Lung microvascular endothelial cell (primary cell): Measurements from ENCODE around the gene CHST12. TPM values are rescaled to one million over a fixed set of nuclear protein-coding genes. Genes with fewer than 3 reads are reported as not detected.
"Not testable (repeated sequence)": the region's sequence is repeated elsewhere in the genome, so short reads cannot be mapped to it uniquely, and the experiment has no call there.

ENCODE experiments used
- DNase-seq, 2 donors: peaks; one replicate each; pipeline versions ENCODE4 v3.0.0 to v3.0.0-alpha.2; 2010; ENCODE audit warnings: low read depth in 2 of 2
- total RNA-seq: library from RNA; depleted of rRNA; stranded (reverse); fragments of >200 nt; gene quantifications from 2 replicates; pipeline ENCODE4 v1.2.1, GENCODE V29; 2014

CHST12 gene
- total RNA-seq, 1 donor from 2014 or later: 3.8 TPM

- peak in 1 of 2 donors; percentile 41 for DNase-seq
Measured at GRCh38 chr7:2378125-2378524, 25.3 kb upstream of the CHST12 start.

- DNase-seq: no peak
Measured at GRCh38 chr7:2379161-2379560, 24.2 kb upstream of the CHST12 start.

- no peak for DNase-seq
Measured at GRCh38 chr7:2379821-2380450, 23.5 kb upstream of the CHST12 start.

- no peak for DNase-seq
Measured at GRCh38 chr7:2380461-2380860, 22.9 kb upstream of the CHST12 start.

- DNase-seq: no peak
Measured at GRCh38 chr7:2381227-2381626, 22.2 kb upstream of the CHST12 start.

- DNase-seq: no peak
Measured at GRCh38 chr7:2381881-2382509, 21.4 kb upstream of the CHST12 start.

GRCh38 chr7:2383543-2384274 lies 19.7 kb upstream of the CHST12 start:
- no peak for DNase-seq

- DNase-seq: peak in 1 of 2 donors; percentile 49
Measured at GRCh38 chr7:2384354-2385243, 18.8 kb upstream of the CHST12 start.

- DNase-seq: not testable (repeated sequence)
Measured at GRCh38 chr7:2386122-2386521, 17.3 kb upstream of the CHST12 start.

GRCh38 chr7:2386964-2387669 lies 16.3 kb upstream of the CHST12 start:
- no peak for DNase-seq

GRCh38 chr7:2387897-2388636 lies 15.3 kb upstream of the CHST12 start:
- DNase-seq: peak; percentile 93 to 94

GRCh38 chr7:2388637-2388954 lies 14.8 kb upstream of the CHST12 start:
- no peak for DNase-seq

- DNase-seq: peak in 1 of 2 donors; percentile 42
Measured at GRCh38 chr7:2390020-2390816, 13.2 kb upstream of the CHST12 start.

- DNase-seq: no peak
Measured at GRCh38 chr7:2393706-2394105, 9.7 kb upstream of the CHST12 start.

GRCh38 chr7:2394566-2395082 lies 8.8 kb upstream of the CHST12 start:
- DNase-seq: no peak

GRCh38 chr7:2398506-2398905 lies 4.9 kb upstream of the CHST12 start:
- no peak for DNase-seq

GRCh38 chr7:2399848-2400587 lies 3.4 kb upstream of the CHST12 start:
- peak; percentile 93 to 96 for DNase-seq

- DNase-seq: no peak
Measured at GRCh38 chr7:2402687-2403013, 761 bp upstream of the CHST12 start.
